GM12878 (cell line): ENCODE data around the gene FIBCD1. TPM values are rescaled to one million over a fixed set of nuclear protein-coding genes. Genes with fewer than 3 reads are reported as not detected.

Experiments used
- ATAC-seq: fragments of 200-7000 bp; cut with Tn5 transposase; 3 replicates; pipeline ENCODE4 v1.9.1; 2020; ENCODE audit warnings: mild to moderate bottlenecking, moderate library complexity
- BruUV-seq: library from RNA; stranded (reverse); fragments of 400-500 nt; replicated peaks from 2 replicates; lab custom pipeline; 2021; lab: Mats Ljungman, UMichigan
- CTCF ChIA-PET: fragments of 300-600 bp; sonication (Branson Sonifier 250); formaldehyde crosslinking; extraction: SDS; loops from one replicate; lab custom pipeline; 2021; ENCODE audit warnings: inconsistent platforms; lab: Yijun Ruan, JAX
- POLR2A ChIA-PET: fragments of 350-600 bp; formaldehyde crosslinking; extraction: SDS; loops from one replicate; lab custom pipeline; 2021; ENCODE audit warnings: inconsistent platforms; lab: Charles Lee
- RAD21 ChIA-PET: fragments of 300-600 bp; sonication (Branson Sonifier 250); formaldehyde crosslinking; loops from one replicate; lab custom pipeline; 2023; ENCODE audit warnings: antibody characterized with exemption; ENCODE audit not compliant: unreplicated experiment; lab: Charles Lee
- SMC1A ChIA-PET: fragments of 300-600 bp; sonication (Branson Sonifier 250); formaldehyde crosslinking; loops from one replicate; lab custom pipeline; 2023; ENCODE audit not compliant: unreplicated experiment, uncharacterized antibody; lab: Charles Lee
- DNase-seq: peaks from one replicate; pipeline ENCODE4 v3.0.0-alpha.2; 2011; ENCODE audit warnings: low read depth, low spot score
- FAIRE-seq: peaks from 3 replicates; lab custom pipeline; 2011; peaks lifted over from hg19 to GRCh38; lab: Jason Lieb, UNC
- H2AFZ ChIP-seq: 2 replicates; pipeline ENCODE4 v1.6.0; 2011; ENCODE audit warnings: low read depth, low read length, control low read depth; ENCODE audit not compliant: control insufficient read depth
- H3K27ac ChIP-seq: 2 replicates; pipeline ENCODE4 v1.5.1; 2011; ENCODE audit warnings: control low read depth; ENCODE audit not compliant: control insufficient read depth, insufficient read depth
- H3K27me3 ChIP-seq, 2 experiments: replicated peaks in 1 of 2; 2 replicates each; pipeline versions ENCODE4 v1.6.0 to v1.6.1; 2011; ENCODE audit warnings: low read length in 1 of 2; ENCODE audit not compliant: control insufficient read depth in 2 of 2, insufficient read depth in 2 of 2
- H3K36me3 ChIP-seq, 2 experiments: 2 replicates each; pipeline ENCODE4 v1.5.1; 2011; ENCODE audit warnings: low read length in 1 of 2; ENCODE audit not compliant: control insufficient read depth in 2 of 2, insufficient read depth in 2 of 2
- H3K4me1 ChIP-seq: 2 replicates; pipeline ENCODE4 v1.6.1; 2011; ENCODE audit warnings: mild to moderate bottlenecking, low read length, moderate library complexity, mixed read lengths; ENCODE audit not compliant: control insufficient read depth, insufficient read depth
- H3K4me2 ChIP-seq: 2 replicates; pipeline ENCODE4 v1.6.0; 2011; ENCODE audit warnings: control low read depth; ENCODE audit not compliant: control insufficient read depth, insufficient read depth
- H3K4me3 ChIP-seq: fragments of 200-600 bp; sonication (generic); 2 replicates; pipeline ENCODE4 v1.5.1; 2016
- H3K79me2 ChIP-seq: 2 replicates; pipeline ENCODE4 v1.6.0; 2011; ENCODE audit warnings: low read length; ENCODE audit not compliant: control insufficient read depth, insufficient read depth
- H3K9ac ChIP-seq: 2 replicates; pipeline ENCODE4 v1.8.0; 2011; ENCODE audit warnings: low read length, control low read depth, mixed read lengths; ENCODE audit not compliant: control insufficient read depth, insufficient read depth
- H3K9me3 ChIP-seq: replicated peaks from 3 replicates; pipeline ENCODE4 v1.5.1; 2011; ENCODE audit warnings: mild to moderate bottlenecking, low read length; ENCODE audit not compliant: control insufficient read depth, insufficient read depth
- H4K20me1 ChIP-seq: 2 replicates; pipeline ENCODE4 v1.6.0; 2011; ENCODE audit not compliant: control insufficient read depth, insufficient read depth
- CUX1 ChIP-seq: IDR thresholded peaks from 2 replicates; pipeline ENCODE4 v1.6.1; 2012; ENCODE audit warnings: improper control_type of control experiment, low read depth, low read length; ENCODE audit not compliant: insufficient replicate concordance
- JUND ChIP-seq: IDR thresholded peaks from 2 replicates; pipeline ENCODE4 v1.6.1; 2012; ENCODE audit warnings: low read depth, mild to moderate bottlenecking, low read length, improper control_type of control experiment, moderate library complexity
- KLF5 ChIP-seq: fragments of 450-650 bp; IDR thresholded peaks from 2 replicates; pipeline ENCODE4 v1.6.1; 2014; ENCODE audit warnings: mild to moderate bottlenecking; ENCODE audit not compliant: partially characterized antibody
- MXI1 ChIP-seq: fragments of 150-350 bp; IDR thresholded peaks from 2 replicates; pipeline ENCODE4 v1.6.1; 2011; ENCODE audit warnings: low read depth, mild to moderate bottlenecking, inconsistent platforms, low read length, improper control_type of control experiment
- PAX8 ChIP-seq: fragments of 450-650 bp; IDR thresholded peaks from 2 replicates; pipeline ENCODE4 v1.6.1; 2017; ENCODE audit warnings: mild to moderate bottlenecking, moderate library complexity
- SUPT20H ChIP-seq: IDR thresholded peaks from 2 replicates; pipeline ENCODE4 v1.6.1; 2011; ENCODE audit warnings: low read depth, mild to moderate bottlenecking, low read length, moderate library complexity, borderline replicate concordance; ENCODE audit not compliant: control insufficient read depth
- WGBS: methylation state at CpG from one replicate; pipeline ENCODE4 v1.1.6; 2016; ENCODE audit warnings: low lambda C conversion rate; ENCODE audit not compliant: insufficient replicate concordance, insufficient coverage; ENCODE audit errors: missing lambda C conversion rate; 5-methylcytosine and 5-hydroxymethylcytosine counted together
- in situ Hi-C: fragments of 300-500 bp; cut with MboI; formaldehyde crosslinking; loops from 9 replicates; pipeline ENCODE4 v1.14.3; 2018; ENCODE audit warnings: mixed read lengths
- intact Hi-C: fragments of 100-400 bp; cut with micrococcal nuclease; formaldehyde crosslinking; loops from one replicate; pipeline ENCODE4 v1.14.2; 2022; ENCODE audit not compliant: unreplicated experiment
- polyA plus RNA-seq, 11 experiments: library from polyadenylated mRNA; depleted of rRNA in 4 of 11; unstranded in 6 of 11; stranded (reverse) in 5 of 11; fragments of >200 nt; fragmentation: Nextera tagmentation in 4 of 11; fragmentation: Illumina TruSeq in 1 of 11; extraction: Ambion mirVana in 4 of 11; extraction: Trizol in 1 of 11; gene quantifications; 1 replicate in 1 of 11; 2 replicates in 10 of 11; pipeline versions ENCODE4 v1.2.1 to v1.2.3, GENCODE V29; 2011 to 2016; ENCODE audit warnings: inconsistent platforms in 2 of 11, missing spikeins in 2 of 11, low read depth in 1 of 11
- total RNA-seq, 4 experiments: library from RNA; depleted of rRNA in 3 of 4; stranded (reverse); fragments of >200 nt in 3 of 4; fragmentation: Illumina TruSeq in 1 of 4; extraction: Trizol in 1 of 4; gene quantifications; 2 replicates each; pipeline versions ENCODE4 v1.2.1 to v1.2.3, GENCODE V29; 2013 to 2021
- TF ChIP-seq, protein P1 (sequence below): IDR thresholded peaks from 2 replicates; pipeline ENCODE4 v1.6.1; 2012; ENCODE audit warnings: low read length, inconsistent platforms

Gene FIBCD1
- total and polyA plus RNA-seq, 10 of the 15 experiments (the other 5 are each of a cell fraction or from before 2014, with no cell fraction given) = 0.04 to 0.95 (median 0.25) TPM; not detected in 6

DNA sequence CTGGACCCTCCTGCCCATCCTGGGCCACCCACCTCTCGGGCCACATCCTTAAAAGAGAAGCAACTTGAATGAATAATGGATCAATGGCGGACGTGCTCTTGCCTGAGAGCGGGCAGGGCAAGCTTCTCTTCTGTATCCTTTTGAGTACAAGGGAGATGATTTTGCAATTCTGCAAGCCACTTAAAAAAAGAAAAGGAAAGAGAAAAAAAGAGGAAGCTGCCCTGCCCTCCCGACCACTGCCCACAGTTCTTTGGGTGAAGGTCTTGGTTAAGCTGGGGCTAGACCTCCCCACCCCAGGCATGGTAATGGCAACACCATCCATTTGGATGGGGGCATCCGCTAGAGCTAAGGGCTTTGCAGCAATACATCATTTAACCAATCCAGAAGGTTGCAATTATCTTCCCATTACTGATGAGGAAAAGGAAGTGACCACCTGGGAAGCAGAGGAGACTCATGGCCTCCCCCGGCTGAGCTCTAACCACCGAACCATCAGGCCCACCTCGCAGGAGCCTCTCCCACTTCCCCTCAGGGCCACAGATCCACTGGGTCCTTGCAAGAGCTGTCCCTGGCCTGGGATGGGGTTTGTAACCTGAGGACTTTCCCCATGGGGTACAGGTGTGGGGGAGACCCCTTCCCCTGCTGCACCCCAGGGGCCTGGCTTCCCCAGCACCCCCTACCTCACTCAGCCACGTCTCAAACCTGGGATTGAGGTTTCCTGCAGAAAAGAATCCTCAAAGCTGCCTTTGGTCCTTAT lies 42.1 kb upstream of the FIBCD1 start:
- CTCF ChIA-PET = no interaction called here
- in situ Hi-C loops (no loop called here), intact Hi-C loops (no loop called here)
- H3K4me1 ChIP-seq = no peaks in the 10 kb centered on the region
- SMC1A ChIA-PET = no interaction called here
- FAIRE-seq (no peak), DNase-seq (no peak), ATAC-seq (no peak)
- H3K9ac ChIP-seq = no peak overlapping the region
- H3K4me3 ChIP-seq = no peak overlapping the region
- H3K79me2 ChIP-seq = no peaks in the 10 kb centered on the region
- WGBS = 8% methylated on average over 10 of the region's 10 CpGs
- no peaks in the 10 kb centered on the region for H3K9me3 ChIP-seq
- no peak overlapping the region for H3K4me2 ChIP-seq
- POLR2A ChIA-PET = no interaction called here
- no peaks in the 10 kb centered on the region; a peak in 2 of 4 replicates for H3K27me3 ChIP-seq
- H4K20me1 ChIP-seq = no peaks in the 10 kb centered on the region
- BruUV-seq = no TSS peak
- H2AFZ ChIP-seq = no peak overlapping the region
- TF ChIP-seq KLF5 = no peak
- H3K36me3 ChIP-seq = no peaks in the 10 kb centered on the region
- no peak overlapping the region for H3K27ac ChIP-seq
- RAD21 ChIA-PET = no interaction called here

GRCh38 chr9:130980526-130980925 lies 41.5 kb upstream of the FIBCD1 start:
- BruUV-seq = no TSS peak
- Histone ChIP-seq H3K4me2 (no peak overlapping the region), H3K4me3 (no peak overlapping the region), H3K4me1 (no peaks in the 10 kb centered on the region), H4K20me1 (no peaks in the 10 kb centered on the region), H3K27ac (no peak overlapping the region), H3K27me3 (no peaks in the 10 kb centered on the region; a peak in 2 of 4 replicates), H3K36me3 (no peaks in the 10 kb centered on the region), H2AFZ (no peak overlapping the region), H3K79me2 (no peaks in the 10 kb centered on the region), H3K9me3 (no peaks in the 10 kb centered on the region), H3K9ac (no peak overlapping the region)
- RAD21 ChIA-PET = no interaction called here
- SMC1A ChIA-PET = no interaction called here
- TF ChIP-seq, protein P1, sequence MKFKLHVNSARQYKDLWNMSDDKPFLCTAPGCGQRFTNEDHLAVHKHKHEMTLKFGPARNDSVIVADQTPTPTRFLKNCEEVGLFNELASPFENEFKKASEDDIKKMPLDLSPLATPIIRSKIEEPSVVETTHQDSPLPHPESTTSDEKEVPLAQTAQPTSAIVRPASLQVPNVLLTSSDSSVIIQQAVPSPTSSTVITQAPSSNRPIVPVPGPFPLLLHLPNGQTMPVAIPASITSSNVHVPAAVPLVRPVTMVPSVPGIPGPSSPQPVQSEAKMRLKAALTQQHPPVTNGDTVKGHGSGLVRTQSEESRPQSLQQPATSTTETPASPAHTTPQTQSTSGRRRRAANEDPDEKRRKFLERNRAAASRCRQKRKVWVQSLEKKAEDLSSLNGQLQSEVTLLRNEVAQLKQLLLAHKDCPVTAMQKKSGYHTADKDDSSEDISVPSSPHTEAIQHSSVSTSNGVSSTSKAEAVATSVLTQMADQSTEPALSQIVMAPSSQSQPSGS = no peak
- no peak for TF ChIP-seq MXI1
- no peak for TF ChIP-seq CUX1
- TF ChIP-seq JUND = no peak
- TF ChIP-seq PAX8 = no peak
- TF ChIP-seq SUPT20H = no peak
- CTCF ChIA-PET = no interaction called here
- DNase-seq = no peak
- POLR2A ChIA-PET = no interaction called here
- intact Hi-C loops = no loop called here
- 35% methylated on average over 16 of the region's 16 CpGs for WGBS
- in situ Hi-C loops = no loop called here
- ATAC-seq = no peak
- no peak for FAIRE-seq
